Measurements from ENCODE around the gene TIGAR.

Gene TIGAR

GRCh38 chr12:4276524-4277204 lies 44.3 kb upstream of the TIGAR start:
- H3K4me1 ChIP-seq (ENCODE audit: control insufficient read depth, insufficient read depth, low read length), result peaks cover 5% of the 10 kb centered on the region; the same call in 1 of the 2 replicates
- H3K27ac ChIP-seq (ENCODE audit: low read length), result no peak overlapping the region
- peaks cover 31% of the 10 kb centered on the region; the same call in 1 of the 2 replicates for H3K36me3 ChIP-seq (ENCODE audit: control insufficient read depth, insufficient read depth, low read length)
- H3K4me3 ChIP-seq (ENCODE audit: low read length), result no peak overlapping the region; the same call in 1 of the 2 replicates
- H3K27me3 ChIP-seq (ENCODE audit: control insufficient read depth, insufficient read depth, low read length), result no peaks in the 10 kb centered on the region; the same call in 1 of the 2 replicates
- WGBS (ENCODE audit: insufficient coverage, insufficient read length), result no CpG with 5 or more reads among the region's 10 CpGs
- H3K9me3 ChIP-seq (ENCODE audit: control insufficient read depth, insufficient read depth, low read length), result no peaks in the 10 kb centered on the region
- no peak for DNase-seq (ENCODE audit: low read depth, low spot score)

- Histone ChIP-seq H3K27me3 (ENCODE audit: control insufficient read depth, insufficient read depth, low read length) (no peaks in the 10 kb centered on the region; the same call in 1 of the 2 replicates), H3K9me3 (ENCODE audit: control insufficient read depth, insufficient read depth, low read length) (no peaks in the 10 kb centered on the region), H3K36me3 (ENCODE audit: control insufficient read depth, insufficient read depth, low read length) (peaks cover 35% of the 10 kb centered on the region), H3K4me3 (ENCODE audit: low read length) (no peak overlapping the region), H3K4me1 (ENCODE audit: control insufficient read depth, insufficient read depth, low read length) (peaks cover 5% of the 10 kb centered on the region; the same call in 1 of the 2 replicates), H3K27ac (ENCODE audit: low read length) (no peak overlapping the region)
- no CpG with 5 or more reads among the region's 6 CpGs for WGBS (ENCODE audit: insufficient coverage, insufficient read length)
- no peak for DNase-seq (ENCODE audit: low read depth, low spot score)
Measured at GRCh38 chr12:4277205-4277543, 43.8 kb upstream of the TIGAR start.

- Histone ChIP-seq H3K4me3 (ENCODE audit: low read length) (no peak overlapping the region), H3K36me3 (ENCODE audit: control insufficient read depth, insufficient read depth, low read length) (peaks cover 41% of the 10 kb centered on the region), H3K4me1 (ENCODE audit: control insufficient read depth, insufficient read depth, low read length) (peaks cover 5% of the 10 kb centered on the region; the same call in 1 of the 2 replicates), H3K9me3 (ENCODE audit: control insufficient read depth, insufficient read depth, low read length) (no peaks in the 10 kb centered on the region), H3K27ac (ENCODE audit: low read length) (no peak overlapping the region), H3K27me3 (ENCODE audit: control insufficient read depth, insufficient read depth, low read length) (no peaks in the 10 kb centered on the region; the same call in 1 of the 2 replicates)
- WGBS (ENCODE audit: insufficient coverage, insufficient read length), result no CpG with 5 or more reads among the region's 3 CpGs
- DNase-seq (ENCODE audit: low read depth, low spot score), result no peak
Measured at GRCh38 chr12:4277857-4278256, 43.2 kb upstream of the TIGAR start.

GRCh38 chr12:4278329-4279197 lies 42.5 kb upstream of the TIGAR start:
- WGBS (ENCODE audit: insufficient coverage, insufficient read length), result no CpG with 5 or more reads among the region's 15 CpGs
- peaks cover 5% of the 10 kb centered on the region; the same call in 1 of the 2 replicates for H3K4me1 ChIP-seq (ENCODE audit: control insufficient read depth, insufficient read depth, low read length)
- H3K4me3 ChIP-seq (ENCODE audit: low read length), result no peak overlapping the region
- no peaks in the 10 kb centered on the region for H3K27me3 ChIP-seq (ENCODE audit: control insufficient read depth, insufficient read depth, low read length)
- DNase-seq (ENCODE audit: low read depth, low spot score), result no peak
- H3K27ac ChIP-seq (ENCODE audit: low read length), result no peak overlapping the region
- peaks cover 44% of the 10 kb centered on the region for H3K36me3 ChIP-seq (ENCODE audit: control insufficient read depth, insufficient read depth, low read length)
- no peaks in the 10 kb centered on the region for H3K9me3 ChIP-seq (ENCODE audit: control insufficient read depth, insufficient read depth, low read length)

- H3K36me3 ChIP-seq (ENCODE audit: control insufficient read depth, insufficient read depth, low read length), result peaks cover 51% of the 10 kb centered on the region
- peaks cover 5% of the 10 kb centered on the region; the same call in 1 of the 2 replicates for H3K4me1 ChIP-seq (ENCODE audit: control insufficient read depth, insufficient read depth, low read length)
- no peak overlapping the region for H3K27ac ChIP-seq (ENCODE audit: low read length)
- H3K4me3 ChIP-seq (ENCODE audit: low read length), result no peak overlapping the region
- DNase-seq (ENCODE audit: low read depth, low spot score), result no peak
- H3K27me3 ChIP-seq (ENCODE audit: control insufficient read depth, insufficient read depth, low read length), result no peaks in the 10 kb centered on the region
- no peaks in the 10 kb centered on the region for H3K9me3 ChIP-seq (ENCODE audit: control insufficient read depth, insufficient read depth, low read length)
- WGBS (ENCODE audit: insufficient coverage, insufficient read length), result no CpG with 5 or more reads among the region's 10 CpGs
Measured at GRCh38 chr12:4279198-4279690, 41.8 kb upstream of the TIGAR start.

GRCh38 chr12:4280351-4281163 lies 40.5 kb upstream of the TIGAR start:
- no CpG with 5 or more reads among the region's 15 CpGs for WGBS (ENCODE audit: insufficient coverage, insufficient read length)
- Histone ChIP-seq H3K4me3 (ENCODE audit: low read length) (no peak overlapping the region), H3K27me3 (ENCODE audit: control insufficient read depth, insufficient read depth, low read length) (no peaks in the 10 kb centered on the region), H3K27ac (ENCODE audit: low read length) (no peak overlapping the region), H3K4me1 (ENCODE audit: control insufficient read depth, insufficient read depth, low read length) (peaks cover 5% of the 10 kb centered on the region; the same call in 1 of the 2 replicates), H3K9me3 (ENCODE audit: control insufficient read depth, insufficient read depth, low read length) (no peaks in the 10 kb centered on the region), H3K36me3 (ENCODE audit: control insufficient read depth, insufficient read depth, low read length) (peaks cover 59% of the 10 kb centered on the region)
- no peak for DNase-seq (ENCODE audit: low read depth, low spot score)

- Histone ChIP-seq H3K4me1 (ENCODE audit: control insufficient read depth, insufficient read depth, low read length) (peaks cover 3% of the 10 kb centered on the region; the same call in 1 of the 2 replicates), H3K4me3 (ENCODE audit: low read length) (no peak overlapping the region), H3K27ac (ENCODE audit: low read length) (no peak overlapping the region), H3K27me3 (ENCODE audit: control insufficient read depth, insufficient read depth, low read length) (no peaks in the 10 kb centered on the region), H3K9me3 (ENCODE audit: control insufficient read depth, insufficient read depth, low read length) (no peaks in the 10 kb centered on the region), H3K36me3 (ENCODE audit: control insufficient read depth, insufficient read depth, low read length) (peaks cover 63% of the 10 kb centered on the region)
- no CpG with 5 or more reads among the region's 16 CpGs for WGBS (ENCODE audit: insufficient coverage, insufficient read length)
- DNase-seq (ENCODE audit: low read depth, low spot score), result no peak
Measured at GRCh38 chr12:4281173-4281654, 39.8 kb upstream of the TIGAR start.

GRCh38 chr12:4282103-4282891 lies 38.7 kb upstream of the TIGAR start:
- no peaks in the 10 kb centered on the region for H3K27me3 ChIP-seq (ENCODE audit: control insufficient read depth, insufficient read depth, low read length)
- WGBS (ENCODE audit: insufficient coverage, insufficient read length), result no CpG with 5 or more reads among the region's 16 CpGs
- H3K36me3 ChIP-seq (ENCODE audit: control insufficient read depth, insufficient read depth, low read length), result peaks cover 69% of the 10 kb centered on the region
- no peak for DNase-seq (ENCODE audit: low read depth, low spot score)
- H3K27ac ChIP-seq (ENCODE audit: low read length), result no peak overlapping the region
- H3K4me3 ChIP-seq (ENCODE audit: low read length), result no peak overlapping the region
- no peaks in the 10 kb centered on the region for H3K9me3 ChIP-seq (ENCODE audit: control insufficient read depth, insufficient read depth, low read length)
- no peaks in the 10 kb centered on the region for H3K4me1 ChIP-seq (ENCODE audit: control insufficient read depth, insufficient read depth, low read length)

GRCh38 chr12:4282892-4283511 lies 38.0 kb upstream of the TIGAR start:
- H3K36me3 ChIP-seq (ENCODE audit: control insufficient read depth, insufficient read depth, low read length), result peaks cover 71% of the 10 kb centered on the region
- H3K27me3 ChIP-seq (ENCODE audit: control insufficient read depth, insufficient read depth, low read length), result no peaks in the 10 kb centered on the region
- no peak for DNase-seq (ENCODE audit: low read depth, low spot score)
- no peak overlapping the region for H3K27ac ChIP-seq (ENCODE audit: low read length)
- no CpG with 5 or more reads among the region's 12 CpGs for WGBS (ENCODE audit: insufficient coverage, insufficient read length)
- no peak overlapping the region for H3K4me3 ChIP-seq (ENCODE audit: low read length)
- H3K9me3 ChIP-seq (ENCODE audit: control insufficient read depth, insufficient read depth, low read length), result no peaks in the 10 kb centered on the region
- H3K4me1 ChIP-seq (ENCODE audit: control insufficient read depth, insufficient read depth, low read length), result no peaks in the 10 kb centered on the region

All from iPS DF 6.9 (cell line).